Inferior parietal cortex (tissue), 1 donor: ENCODE data around the gene GCNT3.

ENCODE experiments used
- DNase-seq: peaks from one replicate; pipeline ENCODE4 v3.0.0-alpha.2; 2016; ENCODE audit errors: extremely low spot score

GCNT3 gene, protein sequence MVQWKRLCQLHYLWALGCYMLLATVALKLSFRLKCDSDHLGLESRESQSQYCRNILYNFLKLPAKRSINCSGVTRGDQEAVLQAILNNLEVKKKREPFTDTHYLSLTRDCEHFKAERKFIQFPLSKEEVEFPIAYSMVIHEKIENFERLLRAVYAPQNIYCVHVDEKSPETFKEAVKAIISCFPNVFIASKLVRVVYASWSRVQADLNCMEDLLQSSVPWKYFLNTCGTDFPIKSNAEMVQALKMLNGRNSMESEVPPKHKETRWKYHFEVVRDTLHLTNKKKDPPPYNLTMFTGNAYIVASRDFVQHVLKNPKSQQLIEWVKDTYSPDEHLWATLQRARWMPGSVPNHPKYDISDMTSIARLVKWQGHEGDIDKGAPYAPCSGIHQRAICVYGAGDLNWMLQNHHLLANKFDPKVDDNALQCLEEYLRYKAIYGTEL

GRCh38 chr15:59611276-59612260 lies at the start of gene GCNT3:
Gene GCNT3, plus strand, starts transcription at chr15:59611783. Its CDS starts 6,456 bp downstream, at chr15:59618239.
- DNase-seq: no peak

GRCh38 chr15:59562448-59563186 lies 49.0 kb upstream of the GCNT3 start:
- DNase-seq: no peak

DNA sequence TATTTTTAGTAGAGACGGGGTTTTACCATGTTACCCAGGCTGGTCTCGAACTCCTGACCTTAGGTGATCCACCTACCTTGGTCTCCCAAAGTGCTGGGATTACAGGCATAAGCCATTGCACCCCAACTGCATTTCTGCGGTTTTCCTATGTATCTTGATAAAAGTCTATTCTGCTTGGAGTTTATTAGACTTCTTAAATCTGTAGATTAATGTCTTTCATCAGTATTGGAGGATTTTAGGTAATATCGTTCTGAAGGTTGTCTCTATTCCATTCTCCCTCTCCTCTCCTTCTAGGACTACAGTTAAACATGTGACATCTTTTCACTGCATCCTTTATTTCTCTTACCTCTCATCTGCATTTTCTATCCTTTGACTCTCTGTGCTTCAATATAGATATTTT lies 46.3 kb upstream of the GCNT3 start:
- no peak for DNase-seq

DNA sequence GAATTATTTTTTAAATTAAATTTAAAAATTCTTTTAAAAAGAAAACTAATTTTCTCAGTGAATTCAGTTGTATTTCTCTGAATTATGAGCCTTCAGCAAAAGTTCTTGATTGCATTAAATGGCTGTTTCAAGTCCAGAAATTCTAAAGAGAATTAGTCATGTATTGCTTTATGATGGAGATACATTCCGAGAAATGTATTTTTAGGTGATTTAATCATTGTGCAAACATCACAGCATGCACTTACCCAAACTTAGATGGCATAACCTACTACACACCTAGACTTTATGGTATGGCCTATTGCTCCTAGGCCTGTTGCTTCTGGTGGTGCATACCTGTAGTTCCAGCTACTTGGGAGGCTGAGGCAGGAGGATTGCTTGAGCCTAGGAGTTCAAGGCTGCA lies 44.3 kb upstream of the GCNT3 start:
- no peak for DNase-seq

DNA sequence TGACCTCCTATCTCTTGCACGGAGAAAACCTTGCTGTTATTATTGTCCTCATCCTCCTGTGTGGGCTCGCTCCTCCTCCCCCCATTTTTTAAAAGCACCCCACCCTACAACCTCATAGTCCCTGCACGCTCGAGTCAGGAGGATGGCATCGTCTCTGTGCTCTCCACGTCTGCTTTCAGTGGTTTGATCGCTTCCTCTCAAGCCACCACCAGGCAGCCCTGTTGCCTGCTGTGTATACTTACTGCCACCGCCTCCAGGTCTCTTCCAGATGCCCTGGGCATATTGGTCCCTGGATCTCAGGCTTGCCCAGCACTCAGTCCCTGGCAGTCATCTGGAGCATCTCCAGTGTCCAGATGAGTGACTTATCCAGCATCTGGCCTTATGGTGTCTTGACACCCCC lies 42.1 kb upstream of the GCNT3 start:
- no peak for DNase-seq

- DNase-seq: no peak
Measured at GRCh38 chr15:59570315-59570714, 41.3 kb upstream of the GCNT3 start.

GRCh38 chr15:59571606-59572005 lies 40.0 kb upstream of the GCNT3 start:
- no peak for DNase-seq

GRCh38 chr15:59583088-59583487 lies 28.5 kb upstream of the GCNT3 start:
- DNase-seq: no peak

DNA sequence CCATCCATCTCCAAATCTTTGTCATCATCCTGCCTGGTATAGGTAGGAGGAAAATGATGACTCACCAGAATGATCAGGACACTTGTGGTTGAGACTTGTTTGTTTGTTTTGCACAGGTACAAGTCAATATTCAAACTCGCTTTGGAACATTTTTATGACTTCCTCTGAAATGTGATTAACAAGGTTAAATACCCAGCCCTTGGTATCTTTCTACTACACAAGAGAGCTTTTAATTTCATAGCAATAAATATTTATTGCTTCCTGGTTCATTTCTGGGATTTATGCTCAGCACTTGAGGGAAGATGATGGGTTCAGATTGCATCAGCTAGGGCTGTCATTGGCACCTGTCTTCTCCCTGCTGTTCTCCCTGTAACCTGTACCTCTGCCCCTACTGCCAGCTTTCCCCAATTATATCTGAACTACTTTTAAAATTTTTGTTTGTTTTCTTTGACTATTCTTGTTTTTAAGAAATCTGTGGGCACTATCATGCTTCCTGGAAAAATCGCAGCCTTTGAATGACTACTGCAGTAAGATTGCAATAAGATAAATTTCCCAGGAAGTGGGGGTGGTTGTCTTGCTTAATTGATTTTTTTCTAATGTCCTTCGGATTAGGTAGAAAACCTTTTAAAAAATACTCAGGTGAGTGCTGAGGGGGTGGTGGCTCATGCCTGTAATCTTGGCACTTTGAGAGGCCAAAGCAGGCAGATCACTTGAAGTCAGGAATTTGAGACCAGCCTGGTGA lies 24.3 kb upstream of the GCNT3 start:
- DNase-seq: no peak

- DNase-seq: no peak
Measured at GRCh38 chr15:59590027-59590426, 21.6 kb upstream of the GCNT3 start.

DNA sequence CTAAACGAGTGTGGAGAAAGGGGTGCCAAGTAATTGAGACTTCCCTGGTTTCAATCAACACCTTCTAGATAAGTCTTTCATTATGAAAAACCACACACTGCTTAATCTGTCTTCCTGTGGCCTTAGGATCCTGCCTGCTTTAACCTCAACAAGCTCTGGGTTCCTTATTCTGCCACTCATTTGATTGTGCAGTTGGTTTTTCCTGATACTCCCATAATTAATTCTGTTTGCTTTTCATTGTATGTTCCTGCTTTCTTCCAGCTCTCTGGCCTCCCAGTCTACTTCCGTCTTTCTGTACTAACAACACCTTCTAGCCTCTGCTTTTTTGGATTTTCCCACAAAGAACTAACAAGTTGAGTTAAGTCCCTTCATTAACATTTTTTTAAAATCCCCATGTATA lies 20.2 kb upstream of the GCNT3 start:
- no peak for DNase-seq

DNA sequence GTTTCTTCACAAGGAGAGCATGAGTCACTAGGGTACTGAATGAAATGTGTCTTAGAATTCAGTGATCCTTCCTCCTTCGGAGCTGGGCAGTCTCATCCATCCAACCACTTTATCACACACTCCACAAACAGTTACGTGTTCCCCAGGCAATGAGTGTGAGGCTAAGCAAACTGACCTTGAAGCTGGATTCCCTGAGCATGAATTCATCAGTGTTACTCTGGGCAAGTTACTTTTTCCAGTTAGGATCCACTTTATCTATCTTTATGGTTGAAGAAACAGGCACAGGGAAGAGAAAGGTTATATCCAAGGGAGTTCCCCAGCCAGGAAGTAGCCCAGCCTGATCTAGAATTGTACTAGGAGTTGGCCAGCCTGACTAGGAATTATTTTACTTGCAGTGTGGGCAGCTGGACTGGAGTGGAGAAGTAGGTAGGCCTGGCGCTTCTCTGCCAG lies 17.1 kb upstream of the GCNT3 start:
- no peak for DNase-seq

- DNase-seq: no peak
Measured at GRCh38 chr15:59594991-59595390, 16.6 kb upstream of the GCNT3 start.

GRCh38 chr15:59595434-59595915 lies 16.1 kb upstream of the GCNT3 start:
- DNase-seq: no peak

GRCh38 chr15:59596640-59597039 lies 14.9 kb upstream of the GCNT3 start:
- DNase-seq: no peak

DNA sequence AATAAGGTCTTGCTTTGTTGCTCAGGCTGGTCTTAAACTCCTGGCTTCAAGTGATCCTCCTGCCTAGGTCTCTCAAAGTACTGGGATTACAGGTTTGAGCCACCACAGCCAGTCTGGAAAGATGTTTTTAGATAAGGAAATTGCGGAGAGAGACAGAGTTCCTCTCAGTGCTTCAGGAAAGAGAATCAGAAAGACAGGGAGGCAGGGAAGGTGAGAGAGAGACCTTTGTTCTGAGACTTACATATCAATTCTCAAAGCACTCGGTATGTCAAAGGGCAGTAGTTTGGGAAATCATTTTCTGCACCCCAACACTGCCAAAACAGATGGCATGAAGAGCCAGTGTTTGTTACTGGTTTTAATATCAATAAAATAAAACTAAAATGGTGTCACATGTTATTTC lies 13.1 kb upstream of the GCNT3 start:
- no peak for DNase-seq

- no peak for DNase-seq
Measured at GRCh38 chr15:59605994-59606393, 5.6 kb upstream of the GCNT3 start.

GRCh38 chr15:59609730-59610712 lies 1.6 kb upstream of the GCNT3 start:
- DNase-seq: no peak

DNA sequence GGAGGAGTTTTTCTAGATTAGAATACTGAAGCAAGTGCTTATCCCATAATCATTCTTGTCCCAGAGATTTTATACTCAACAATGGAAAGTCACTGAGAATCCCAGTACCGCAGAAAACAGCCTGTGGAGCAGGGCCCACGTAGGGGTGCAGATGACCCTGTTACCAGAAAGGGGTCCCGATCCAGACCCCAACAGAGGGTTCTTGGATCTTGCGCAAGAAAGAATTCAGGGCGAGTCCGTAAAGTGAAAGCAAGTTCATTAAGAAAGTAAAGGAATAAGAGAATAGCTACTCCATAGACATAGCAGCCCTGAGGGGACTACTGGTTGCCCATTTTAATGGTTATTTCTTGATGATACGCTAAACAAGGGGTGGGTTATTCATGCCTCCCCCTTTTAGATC lies 2.6 kb downstream of the GCNT3 start:
- no peak for DNase-seq

GRCh38 chr15:59615661-59616060 lies 4.1 kb downstream of the GCNT3 start:
- no peak for DNase-seq
